ENCODE results near the gene CMIP.

Gene CMIP

GRCh38 chr16:81546781-81547180 is 102.2 kb downstream of the CMIP start:
- TF ChIP-seq CEBPB (IDR thresholded peaks at IDR 0.05), result no peak

GRCh38 chr16:81547194-81547938 is 102.8 kb downstream of the CMIP start:
- TF ChIP-seq NFIC (IDR thresholded peaks at IDR 0.05), result no peak

- no peak for TF ChIP-seq TEAD4 (IDR thresholded peaks at IDR 0.05)
- no peak for TF ChIP-seq YY1 (IDR thresholded peaks at IDR 0.05; ENCODE audit: low read depth)
- no peak for TF ChIP-seq CEBPB (IDR thresholded peaks at IDR 0.05)
- TF ChIP-seq FOXM1 (IDR thresholded peaks at IDR 0.05; ENCODE audit: borderline replicate concordance, low read depth), result no peak
- TF ChIP-seq USF1 (IDR thresholded peaks at IDR 0.05), result no peak
- TF ChIP-seq EP300 (IDR thresholded peaks at IDR 0.05; ENCODE audit: borderline replicate concordance), result no peak
- no peak for TF ChIP-seq CREB1 (IDR thresholded peaks at IDR 0.05; ENCODE audit: low read depth)
- TF ChIP-seq ZBTB7A (IDR thresholded peaks at IDR 0.05; ENCODE audit: low read depth), result no peak
- no peak for TF ChIP-seq MAX (IDR thresholded peaks at IDR 0.05)
- TF ChIP-seq TCF12 (IDR thresholded peaks at IDR 0.05; ENCODE audit: low read depth), result no peak
- no peak for TF ChIP-seq EGR1 (IDR thresholded peaks at IDR 0.05)
- no peak for TF ChIP-seq TAF1 (IDR thresholded peaks at IDR 0.05; ENCODE audit: low read depth)
These were observed 103.3 kb downstream of the CMIP start for GRCh38 chr16:81547939-81548216.

- TF ChIP-seq USF1 (IDR thresholded peaks at IDR 0.05), result no peak
These were observed 103.9 kb downstream of the CMIP start for GRCh38 chr16:81548551-81548875.

- TF ChIP-seq TCF12 (IDR thresholded peaks at IDR 0.05; ENCODE audit: low read depth) (no peak), CEBPB (IDR thresholded peaks at IDR 0.05) (no peak), YY1 (IDR thresholded peaks at IDR 0.05; ENCODE audit: low read depth) (no peak), FOXM1 (IDR thresholded peaks at IDR 0.05; ENCODE audit: borderline replicate concordance, low read depth) (no peak)
These were observed 104.4 kb downstream of the CMIP start for GRCh38 chr16:81548876-81549546.

- no peak for TF ChIP-seq RAD21 (IDR thresholded peaks at IDR 0.05; ENCODE audit: low read depth)
- no peak for TF ChIP-seq YY1 (IDR thresholded peaks at IDR 0.05; ENCODE audit: low read depth)
- no peak for TF ChIP-seq REST (IDR thresholded peaks at IDR 0.05; ENCODE audit: low read depth)
- TF ChIP-seq NFIC (IDR thresholded peaks at IDR 0.05), result no peak
- TF ChIP-seq ZBTB7A (IDR thresholded peaks at IDR 0.05; ENCODE audit: low read depth), result no peak
- no peak for TF ChIP-seq USF1 (IDR thresholded peaks at IDR 0.05)
- no peak for TF ChIP-seq TAF1 (IDR thresholded peaks at IDR 0.05; ENCODE audit: low read depth)
- TF ChIP-seq EP300 (IDR thresholded peaks at IDR 0.05; ENCODE audit: borderline replicate concordance), result no peak
- TF ChIP-seq TCF12 (IDR thresholded peaks at IDR 0.05; ENCODE audit: low read depth), result no peak
- TF ChIP-seq EGR1 (IDR thresholded peaks at IDR 0.05), result no peak
These were observed 105.2 kb downstream of the CMIP start for GRCh38 chr16:81549547-81550431.

GRCh38 chr16:81550432-81550808 is 105.8 kb downstream of the CMIP start:
- TF ChIP-seq EP300 (IDR thresholded peaks at IDR 0.05; ENCODE audit: borderline replicate concordance) (no peak), RAD21 (IDR thresholded peaks at IDR 0.05; ENCODE audit: low read depth) (no peak), CREB1 (IDR thresholded peaks at IDR 0.05; ENCODE audit: low read depth) (no peak), TAF1 (IDR thresholded peaks at IDR 0.05; ENCODE audit: low read depth) (no peak), REST (IDR thresholded peaks at IDR 0.05; ENCODE audit: low read depth) (no peak), TCF12 (IDR thresholded peaks at IDR 0.05; ENCODE audit: low read depth) (no peak), TEAD4 (IDR thresholded peaks at IDR 0.05) (no peak), USF1 (IDR thresholded peaks at IDR 0.05) (no peak), NFIC (IDR thresholded peaks at IDR 0.05) (no peak), EGR1 (IDR thresholded peaks at IDR 0.05) (no peak), YY1 (IDR thresholded peaks at IDR 0.05; ENCODE audit: low read depth) (no peak), CEBPB (IDR thresholded peaks at IDR 0.05) (no peak)
